Neuron (in vitro differentiated cells): Measurements from ENCODE around the gene FAIM.
"Not testable (repeated sequence)": the region's sequence is repeated elsewhere in the genome, so short reads cannot be mapped to it uniquely, and the experiment has no call there.

Source experiments
- H2AFZ ChIP-seq: one replicate; pipeline ENCODE4 v1.6.1; 2013; ENCODE audit warnings: low read depth, mild to moderate bottlenecking, inconsistent platforms, low read length, moderate library complexity
- H3K27me3 ChIP-seq: one replicate; pipeline ENCODE4 v1.6.1; 2013; ENCODE audit warnings: low read length; ENCODE audit not compliant: insufficient read depth
- H3K36me3 ChIP-seq: one replicate; pipeline ENCODE4 v1.6.1; 2013; ENCODE audit warnings: low read length; ENCODE audit not compliant: insufficient read depth
- H3K4me1 ChIP-seq: one replicate; pipeline ENCODE4 v1.6.1; 2013; ENCODE audit warnings: low read length; ENCODE audit not compliant: insufficient read depth
- H3K4me3 ChIP-seq: 2 replicates; pipeline ENCODE4 v1.5.1; 2013; ENCODE audit warnings: mild to moderate bottlenecking, low read length, moderate library complexity
- H3K9me3 ChIP-seq: one replicate; pipeline ENCODE4 v1.6.1; 2013; ENCODE audit warnings: low read length

Gene FAIM

DNA sequence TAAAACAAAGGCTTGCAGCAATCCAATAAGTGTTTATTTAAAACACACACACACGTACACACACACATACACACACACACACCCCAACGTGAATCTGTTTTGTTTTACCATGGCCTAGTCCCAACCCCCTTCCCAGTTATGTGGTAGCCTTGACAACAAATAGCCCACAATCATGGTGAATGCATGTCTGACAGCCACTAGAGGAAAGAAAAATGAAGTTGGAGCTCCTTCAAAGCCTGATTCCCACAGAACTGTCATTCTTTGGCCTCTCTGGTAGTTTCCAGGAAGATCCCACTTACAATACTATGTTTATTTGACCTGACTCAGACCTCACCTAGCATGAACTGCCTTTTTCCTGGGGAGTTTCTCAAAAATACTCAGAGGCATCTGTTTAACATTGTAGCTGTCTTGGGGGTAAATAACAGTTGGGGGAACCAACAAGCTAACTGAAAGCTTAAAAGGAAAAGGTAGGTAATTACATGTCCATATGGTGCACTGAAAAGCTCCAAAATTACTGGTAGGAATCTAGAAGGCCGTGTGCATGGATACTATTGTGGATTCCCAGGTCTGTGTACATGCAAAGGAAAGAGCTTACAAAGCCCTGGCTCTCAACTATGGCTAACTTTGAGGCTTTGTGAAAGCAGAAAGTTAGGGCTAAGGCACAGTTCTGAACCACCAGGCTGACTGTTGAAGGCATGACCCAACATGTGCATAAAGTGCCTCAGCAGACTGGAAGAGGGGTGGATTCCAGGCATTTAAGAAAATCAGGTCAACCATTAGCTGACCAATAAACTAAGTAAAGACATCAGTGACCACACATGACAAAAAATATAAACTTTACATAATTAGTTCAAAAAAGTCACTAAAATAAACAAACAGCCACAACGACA lies 65.3 kb downstream of the FAIM start:
- H3K4me1 ChIP-seq, result peaks cover 27% of the 10 kb centered on the region
- no peak overlapping the region for H2AFZ ChIP-seq
- no peak overlapping the region for H3K4me3 ChIP-seq
- no peaks in the 10 kb centered on the region for H3K27me3 ChIP-seq
- peaks cover 4% of the 10 kb centered on the region for H3K36me3 ChIP-seq
- peaks cover 12% of the 10 kb centered on the region for H3K9me3 ChIP-seq

DNA sequence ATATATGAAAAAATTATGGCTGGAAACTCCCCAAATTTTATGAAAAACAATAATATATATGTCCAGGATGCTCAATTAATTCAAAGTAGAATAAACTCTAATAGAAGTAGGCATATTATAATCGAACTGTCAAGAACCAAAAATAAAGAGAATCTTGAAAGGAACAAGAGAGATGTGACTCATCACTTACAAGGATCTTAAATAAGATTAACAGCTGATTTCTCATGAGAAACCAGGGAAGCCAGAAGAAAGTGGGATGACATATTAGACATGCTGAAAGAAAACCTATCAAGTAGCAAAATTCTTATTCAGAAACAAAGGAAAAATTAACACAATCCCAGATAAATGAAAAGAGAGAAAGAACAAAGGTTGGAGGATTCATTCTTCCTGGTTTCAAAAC lies 66.8 kb downstream of the FAIM start:
- Histone ChIP-seq H2AFZ (no peak overlapping the region), H3K4me1 (peaks cover 16% of the 10 kb centered on the region), H3K4me3 (no peak overlapping the region), H3K9me3 (peaks cover 12% of the 10 kb centered on the region), H3K36me3 (peaks cover 4% of the 10 kb centered on the region), H3K27me3 (no peaks in the 10 kb centered on the region)

DNA sequence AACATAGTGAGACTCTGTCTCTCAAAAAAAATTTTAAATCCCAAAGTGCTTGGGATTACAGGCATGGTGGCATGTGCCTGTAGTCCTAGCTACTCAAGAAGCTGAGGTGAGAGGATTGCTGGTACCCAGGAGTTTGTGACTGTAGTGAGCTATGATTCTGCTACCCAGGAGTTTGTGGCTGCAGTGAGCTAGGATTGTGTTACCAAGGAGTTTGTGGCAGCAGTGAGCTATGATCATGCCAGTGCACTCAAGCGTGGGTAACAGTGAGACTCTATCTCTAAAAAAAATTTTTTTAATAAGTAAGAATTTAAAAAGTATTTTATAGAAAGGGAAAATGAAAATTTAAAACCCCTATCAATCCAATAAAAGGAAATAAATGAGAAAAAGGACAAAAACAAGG lies 69.5 kb downstream of the FAIM start:
- peaks cover 11% of the 10 kb centered on the region for H3K4me1 ChIP-seq
- no peaks in the 10 kb centered on the region for H3K27me3 ChIP-seq
- H3K4me3 ChIP-seq, result no peak overlapping the region
- H3K36me3 ChIP-seq, result peaks cover 4% of the 10 kb centered on the region
- H3K9me3 ChIP-seq, result peaks cover 12% of the 10 kb centered on the region
- no peak overlapping the region for H2AFZ ChIP-seq

DNA sequence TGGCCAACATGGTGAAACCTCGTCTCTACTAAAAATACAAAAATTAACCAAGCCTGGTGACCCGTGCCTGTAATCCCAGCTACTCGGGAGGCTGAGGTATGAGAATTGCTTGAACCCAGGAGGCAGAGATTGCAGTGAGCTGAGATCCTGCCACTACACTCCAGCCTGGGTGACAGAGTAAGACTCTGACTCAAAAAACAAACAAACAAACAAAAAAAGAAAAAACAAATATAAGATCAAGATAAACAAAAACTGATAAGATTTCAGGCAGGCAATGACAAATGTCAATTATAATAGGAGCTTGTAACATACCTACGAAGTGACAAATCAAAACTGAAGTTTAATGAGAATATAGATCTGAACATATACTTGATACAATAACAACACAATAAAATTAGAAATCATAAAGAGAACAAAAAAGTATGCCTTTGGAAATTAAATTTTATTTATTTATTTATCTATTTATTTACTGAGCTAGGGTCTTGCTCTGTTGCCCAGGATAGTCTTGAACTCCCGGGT lies 70.4 kb downstream of the FAIM start:
- Histone ChIP-seq H3K27me3 (no peaks in the 10 kb centered on the region), H3K9me3 (peaks cover 12% of the 10 kb centered on the region), H3K4me1 (peaks cover 3% of the 10 kb centered on the region), H3K4me3 (no peak overlapping the region), H3K36me3 (peaks cover 4% of the 10 kb centered on the region), H2AFZ (no peak overlapping the region)

DNA sequence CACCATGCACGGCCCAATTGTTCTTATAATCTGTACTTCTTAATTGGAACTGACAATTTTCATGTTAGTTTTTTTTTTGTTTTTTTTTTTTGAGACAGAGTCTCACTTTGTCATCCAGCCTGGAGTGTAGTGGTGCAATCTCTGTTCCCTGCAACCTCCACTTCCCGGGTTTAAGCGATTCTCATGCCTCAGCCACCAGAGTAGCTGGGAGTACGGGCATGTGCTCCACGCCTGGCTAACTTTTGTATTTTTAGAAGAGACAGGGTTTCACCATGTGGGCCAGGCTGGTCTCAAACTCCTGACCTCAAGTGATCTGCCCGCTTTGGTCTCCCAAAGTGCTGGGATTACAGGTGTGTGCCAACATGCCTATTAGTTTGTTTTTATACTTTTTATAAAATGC lies 72.4 kb downstream of the FAIM start:
- not testable (repeated sequence) for H3K36me3 ChIP-seq, H2AFZ ChIP-seq, H3K4me3 ChIP-seq, H3K27me3 ChIP-seq, H3K9me3 ChIP-seq, H3K4me1 ChIP-seq

DNA sequence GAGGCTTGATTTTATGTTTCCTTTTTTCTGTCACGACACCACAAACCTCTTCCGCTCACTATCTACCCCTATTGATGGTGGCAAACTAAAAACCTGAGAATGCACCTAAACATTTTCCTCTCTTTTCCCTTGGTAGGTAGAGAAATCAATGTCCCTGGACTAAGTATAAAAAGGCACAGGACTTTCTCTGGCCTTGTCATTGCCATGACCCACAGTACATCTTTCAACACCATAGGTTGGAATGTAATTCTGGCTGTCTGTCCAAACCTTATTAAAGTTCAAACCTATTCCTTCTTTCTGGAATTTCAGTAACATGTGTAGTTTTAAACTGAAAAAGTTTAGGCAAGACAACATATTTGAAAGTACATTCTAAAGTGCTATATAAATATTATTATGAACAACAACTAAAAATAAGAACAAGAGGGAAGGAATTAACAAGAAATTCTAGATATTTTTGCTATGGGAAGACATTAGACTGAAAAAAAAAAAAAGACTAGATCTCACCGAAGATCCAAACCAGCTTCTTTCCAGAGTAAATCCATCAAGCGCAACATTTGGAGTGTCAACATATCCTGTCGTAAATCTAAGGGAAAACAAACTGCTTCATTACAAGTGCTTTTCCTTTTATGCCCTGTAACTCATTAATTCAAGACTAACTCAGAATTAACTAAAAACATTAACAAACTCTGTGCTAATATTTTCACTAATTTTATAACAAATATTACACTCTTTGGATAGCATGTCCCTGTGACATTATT lies 73.1 kb downstream of the FAIM start:
- peaks cover 6% of the 10 kb centered on the region for H3K9me3 ChIP-seq

DNA sequence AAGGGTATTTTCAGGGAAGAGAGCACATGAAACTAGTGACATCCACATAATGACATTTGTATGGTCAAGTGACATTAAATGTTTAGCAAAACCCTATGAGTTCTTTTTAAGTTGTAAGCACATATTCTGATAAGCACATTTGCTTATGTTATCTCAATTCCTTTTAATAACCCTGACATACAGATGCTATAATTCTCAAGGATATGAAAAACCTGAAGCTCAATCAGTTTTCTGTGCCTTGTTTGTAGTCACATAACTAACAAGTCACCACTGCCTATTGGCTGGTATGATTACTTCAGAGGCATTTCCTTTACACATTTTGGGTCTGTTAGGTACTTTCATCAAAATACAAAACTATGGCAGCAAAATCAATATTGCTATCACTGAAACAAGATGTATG lies 74.1 kb downstream of the FAIM start:
- Histone ChIP-seq H3K4me1 (no peaks in the 10 kb centered on the region), H3K4me3 (no peak overlapping the region), H2AFZ (no peak overlapping the region), H3K9me3 (peaks cover 2% of the 10 kb centered on the region), H3K27me3 (no peaks in the 10 kb centered on the region), H3K36me3 (peaks cover 3% of the 10 kb centered on the region)

More for the DNA sequence above, 73.1 kb downstream of the FAIM start:
- Histone ChIP-seq H3K36me3 (peaks cover 3% of the 10 kb centered on the region), H3K4me3 (no peak overlapping the region), H2AFZ (no peak overlapping the region), H3K4me1 (no peaks in the 10 kb centered on the region), H3K27me3 (no peaks in the 10 kb centered on the region)
